Head of caudate nucleus (tissue), 42 donors: ENCODE results near the gene TMED3.

Experiments used
- DNase-seq, 42 donors: peaks; one replicate each; pipeline versions ENCODE4 v3.0.0 to v3.0.0-alpha.2; 2020 to 2021; ENCODE audit warnings: mixed read lengths in 7 of 42
- intact Hi-C: fragments of 100-400 bp; cut with DNase I; formaldehyde crosslinking; loops from one replicate; pipeline ENCODE4 v1.15.0; 2022

TMED3 gene

DNA sequence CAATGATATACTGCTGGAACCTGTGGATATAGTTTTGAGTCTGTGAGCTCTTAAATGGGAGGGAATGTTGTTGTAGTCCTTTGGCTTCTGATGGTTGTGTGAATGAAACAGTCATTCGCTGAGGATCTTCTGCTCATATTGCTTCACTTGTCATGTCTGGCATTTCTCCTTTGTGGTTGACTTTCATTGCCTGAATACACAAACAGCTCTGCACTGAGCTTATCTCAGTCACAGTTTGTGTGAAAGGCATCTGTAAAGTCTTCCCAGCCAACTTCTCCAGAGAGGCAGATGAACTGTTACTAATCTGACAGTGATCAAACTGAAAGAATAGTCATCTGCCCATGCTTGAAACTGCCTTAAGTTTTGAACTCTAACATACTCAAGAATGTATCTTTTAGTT is 59.8 kb downstream of the TMED3 start:
- intact Hi-C loops = no loop called here
- DNase-seq = no peak

DNA sequence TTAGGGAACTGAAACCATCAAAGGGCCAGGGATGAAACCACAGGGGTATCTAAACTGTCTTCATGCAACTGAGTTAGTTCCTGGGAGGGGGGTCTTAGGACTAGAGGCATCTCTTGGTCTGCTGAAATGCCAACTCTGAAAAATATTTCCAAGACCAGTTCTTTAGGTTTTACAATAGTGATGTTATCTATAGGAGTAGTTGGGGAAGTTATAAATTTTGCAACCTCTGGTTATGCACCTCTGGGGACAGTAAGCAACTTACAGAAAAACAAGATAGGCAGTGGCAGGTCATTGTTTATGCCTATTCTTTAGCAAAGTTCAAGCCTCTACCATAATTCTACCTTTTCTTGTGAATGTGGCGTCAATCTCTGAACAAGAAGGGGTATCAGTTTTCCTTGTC is 60.7 kb downstream of the TMED3 start:
- intact Hi-C loops = no loop called here
- DNase-seq = no peak

DNA sequence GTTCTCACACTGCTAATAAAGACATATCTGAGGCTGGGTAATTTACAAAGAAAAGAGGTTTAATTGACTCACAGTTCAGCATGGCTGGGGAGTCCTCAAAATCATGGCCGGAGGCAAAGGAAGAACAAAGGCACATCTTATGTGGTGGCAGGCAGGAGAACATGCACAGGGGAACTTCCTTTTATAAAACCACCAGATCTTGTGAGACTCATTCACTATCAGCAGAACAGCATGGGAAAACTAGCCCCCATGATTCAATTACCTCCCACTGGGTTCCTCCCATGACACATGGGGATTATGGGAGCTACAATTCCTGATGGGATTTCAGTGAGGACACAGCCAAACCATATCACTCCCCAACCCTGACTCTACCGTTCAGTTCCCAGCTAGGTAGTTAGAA is 61.5 kb downstream of the TMED3 start:
- intact Hi-C loops = no loop called here

More for the DNA sequence above, 61.5 kb downstream of the TMED3 start:
- no peak for DNase-seq
